Caco-2 (cell line): Measurements from ENCODE around the gene ELL2. TPM values are rescaled to one million over a fixed set of nuclear protein-coding genes. Genes with fewer than 3 reads are reported as not detected.

Source experiments
- BruUV-seq: library from RNA; stranded (reverse); fragments of 400-500 nt; replicated peaks from 2 replicates; lab custom pipeline; 2021; lab: Mats Ljungman, UMichigan
- CTCF ChIA-PET: fragments of 300-600 bp; sonication (Branson Sonifier 250); formaldehyde crosslinking; loops from one replicate; lab custom pipeline; 2022; ENCODE audit warnings: antibody characterized with exemption; lab: Charles Lee
- POLR2A ChIA-PET: fragments of 300-600 bp; sonication (Branson Sonifier 250); formaldehyde crosslinking; loops from one replicate; lab custom pipeline; 2022; ENCODE audit warnings: antibody characterized with exemption; lab: Charles Lee
- DNase-seq, 2 experiments: peaks; one replicate each; pipeline versions ENCODE4 v3.0.0 to v3.0.0-alpha.2; 2020 to 2022
- H3K27me3 ChIP-seq: replicated peaks from 2 replicates; pipeline ENCODE4 v1.6.0; 2011; ENCODE audit warnings: low read length; ENCODE audit not compliant: control insufficient read depth, insufficient read depth
- H3K36me3 ChIP-seq: 2 replicates; pipeline ENCODE4 v1.5.1; 2011; ENCODE audit warnings: low read length; ENCODE audit not compliant: control insufficient read depth, insufficient read depth
- H3K4me1 ChIP-seq: fragments of 250-450 bp; sonication (Bioruptor Pico); 2 replicates; pipeline ENCODE4 v1.5.1; 2020; ENCODE audit warnings: mild to moderate bottlenecking
- H3K4me3 ChIP-seq: 2 replicates; pipeline ENCODE4 v1.5.1; 2011; ENCODE audit warnings: low read depth, mild to moderate bottlenecking, control low read depth, low read length
- H3K9me3 ChIP-seq: fragments of 250-450 bp; sonication (Bioruptor Pico); 2 replicates; pipeline ENCODE4 v1.5.1; 2020; ENCODE audit warnings: mild to moderate bottlenecking, moderate library complexity
- H3K27ac Mint-ChIP-seq: one replicate; pipeline ENCODE4 v1.8.0; 2022; ENCODE audit warnings: mixed read lengths; ENCODE audit not compliant: unreplicated experiment
- H3K27me3 Mint-ChIP-seq: one replicate; pipeline ENCODE4 v1.8.0; 2022; ENCODE audit warnings: mixed read lengths; ENCODE audit not compliant: insufficient read depth, unreplicated experiment
- H3K36me3 Mint-ChIP-seq: one replicate; pipeline ENCODE4 v1.8.0; 2022; ENCODE audit warnings: mild to moderate bottlenecking, mixed read lengths; ENCODE audit not compliant: insufficient read depth, unreplicated experiment
- H3K4me1 Mint-ChIP-seq: one replicate; pipeline ENCODE4 v1.8.0; 2022; ENCODE audit warnings: low read depth, mixed read lengths; ENCODE audit not compliant: unreplicated experiment
- H3K4me3 Mint-ChIP-seq: one replicate; pipeline ENCODE4 v1.8.0; 2022; ENCODE audit warnings: mild to moderate bottlenecking, moderate library complexity, mixed read lengths; ENCODE audit not compliant: unreplicated experiment
- H3K9me3 Mint-ChIP-seq: one replicate; pipeline ENCODE4 v1.8.0; 2022; ENCODE audit warnings: mixed read lengths; ENCODE audit not compliant: unreplicated experiment
- intact Hi-C: fragments of 100-400 bp; cut with micrococcal nuclease; formaldehyde crosslinking; loops from one replicate; pipeline ENCODE4 v1.10.0; 2022; ENCODE audit not compliant: unreplicated experiment
- total RNA-seq: library from RNA; stranded (reverse); gene quantifications from 2 replicates; pipeline ENCODE4 v1.2.3, GENCODE V29; 2022
- TF ChIP-seq, protein P1 (sequence below), 2 experiments: fragments of 200-600 bp in 1 of 2; IDR thresholded peaks; 1 replicate in 1 of 2; 2 replicates in 1 of 2; pipeline versions ENCODE4 v1.5.1 to v1.8.0; 2011 to 2022; ENCODE audit warnings: antibody characterized with exemption in 1 of 2, control low read depth in 1 of 2, inconsistent platforms in 1 of 2, low read depth in 1 of 2, low read length in 1 of 2, mild to moderate bottlenecking in 1 of 2, moderate library complexity in 1 of 2; ENCODE audit not compliant: insufficient read depth in 1 of 2, severe bottlenecking in 1 of 2, unreplicated experiment in 1 of 2

Gene ELL2
- total RNA-seq, 1 experiment from 2014 or later = 81.0 TPM

DNA sequence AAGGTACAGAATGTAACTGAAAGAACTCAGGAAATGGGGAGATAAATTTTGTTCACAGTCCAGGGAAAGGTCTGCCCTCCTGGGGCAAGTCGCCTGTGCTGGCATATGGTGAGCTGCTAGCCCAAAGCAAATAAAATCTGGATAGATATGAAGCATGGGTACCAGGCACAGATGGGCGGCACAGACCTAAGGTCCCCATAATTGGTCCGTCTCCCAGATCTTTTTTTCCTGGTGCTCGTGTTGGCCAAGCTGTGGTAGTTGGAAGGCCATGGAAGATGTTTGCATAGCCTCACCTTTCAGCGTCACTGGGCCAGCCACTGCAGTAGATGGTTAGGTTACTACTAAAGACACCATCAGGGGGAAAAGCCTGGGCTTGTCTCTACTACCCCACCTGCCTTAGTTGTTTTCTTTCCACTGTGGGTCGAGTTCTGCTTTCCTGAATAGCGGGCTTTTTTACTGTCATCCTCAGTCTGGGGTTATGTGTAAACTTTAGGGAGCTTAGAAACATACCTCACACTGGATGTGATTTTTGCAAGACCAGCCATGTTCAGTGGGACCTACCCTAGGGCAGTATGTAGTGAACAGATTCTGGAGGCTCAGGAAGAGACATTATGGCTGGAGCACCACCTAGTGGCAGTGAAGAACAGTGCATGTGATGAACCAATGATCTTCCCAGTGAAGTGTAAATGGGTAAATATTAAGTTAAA, 114.9 kb downstream of the ELL2 start:
- Histone ChIP-seq H3K9me3 (no peaks in the 10 kb centered on the region), H3K4me1 (no peaks in the 10 kb centered on the region), H3K4me3 (no peak overlapping the region), H3K36me3 (no peaks in the 10 kb centered on the region), H3K27me3 (no peaks in the 10 kb centered on the region)
- ChIA-PET POLR2A (no interaction called here), CTCF (interaction anchor here (0.6 to 3.5 kb wide), 5 partner anchors 9 to 202 kb away, joined by 3 to 35 read pairs (median 3); partner anchors contain the start of gene RFESD)
- intact Hi-C loops = loop anchor here (1.0 to 10.0 kb wide), 6 partner anchors 11 to 292 kb away; partner anchors contain the start of genes ARSK, GLRX and SKIC3
- DNase-seq = peak; percentile 66 to 78
- H3K4me1 Mint-ChIP-seq = no peaks in the 10 kb centered on the region
- no TSS peak for BruUV-seq
- TF ChIP-seq, protein P1, sequence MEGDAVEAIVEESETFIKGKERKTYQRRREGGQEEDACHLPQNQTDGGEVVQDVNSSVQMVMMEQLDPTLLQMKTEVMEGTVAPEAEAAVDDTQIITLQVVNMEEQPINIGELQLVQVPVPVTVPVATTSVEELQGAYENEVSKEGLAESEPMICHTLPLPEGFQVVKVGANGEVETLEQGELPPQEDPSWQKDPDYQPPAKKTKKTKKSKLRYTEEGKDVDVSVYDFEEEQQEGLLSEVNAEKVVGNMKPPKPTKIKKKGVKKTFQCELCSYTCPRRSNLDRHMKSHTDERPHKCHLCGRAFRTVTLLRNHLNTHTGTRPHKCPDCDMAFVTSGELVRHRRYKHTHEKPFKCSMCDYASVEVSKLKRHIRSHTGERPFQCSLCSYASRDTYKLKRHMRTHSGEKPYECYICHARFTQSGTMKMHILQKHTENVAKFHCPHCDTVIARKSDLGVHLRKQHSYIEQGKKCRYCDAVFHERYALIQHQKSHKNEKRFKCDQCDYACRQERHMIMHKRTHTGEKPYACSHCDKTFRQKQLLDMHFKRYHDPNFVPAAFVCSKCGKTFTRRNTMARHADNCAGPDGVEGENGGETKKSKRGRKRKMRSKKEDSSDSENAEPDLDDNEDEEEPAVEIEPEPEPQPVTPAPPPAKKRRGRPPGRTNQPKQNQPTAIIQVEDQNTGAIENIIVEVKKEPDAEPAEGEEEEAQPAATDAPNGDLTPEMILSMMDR (IDR thresholded peaks at IDR 0.05; ENCODE audit: insufficient read depth in 1 of 2, low read depth in 1 of 2, low read length in 1 of 2, severe bottlenecking in 1 of 2, unreplicated experiment in 1 of 2) = peak; percentile 91 to 92
- H3K9me3 Mint-ChIP-seq = no peaks in the 10 kb centered on the region
- no peak overlapping the region for H3K27ac Mint-ChIP-seq
- H3K27me3 Mint-ChIP-seq = no peaks in the 10 kb centered on the region
- no peak overlapping the region for H3K4me3 Mint-ChIP-seq
- no peaks in the 10 kb centered on the region for H3K36me3 Mint-ChIP-seq

DNA sequence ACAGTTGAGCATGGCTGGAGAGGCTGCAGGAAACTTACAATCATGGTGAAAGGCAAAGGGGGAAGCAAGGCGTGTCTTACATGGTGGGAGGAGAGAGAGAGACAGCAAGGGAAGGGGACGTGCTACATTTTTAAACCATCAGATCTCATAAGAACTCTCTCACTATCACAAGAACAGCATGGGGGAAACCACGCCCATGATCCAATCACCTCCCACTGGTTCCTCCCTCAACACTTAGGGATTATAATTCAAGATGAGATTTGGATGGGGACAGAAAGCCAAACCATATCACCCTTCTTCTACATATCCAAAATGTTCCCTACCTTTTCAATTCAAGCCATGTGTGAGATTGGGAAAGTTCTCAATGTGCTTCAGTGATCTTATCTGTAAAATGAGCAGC, 116.3 kb downstream of the ELL2 start:
- intact Hi-C loops = loop anchor here (10.0 kb wide), 1 partner anchor 291 kb away; the partner anchor contains the start of genes ARSK and SKIC3
- H3K36me3 Mint-ChIP-seq = no peaks in the 10 kb centered on the region
- TF ChIP-seq, protein P1 (IDR thresholded peaks at IDR 0.05; ENCODE audit: insufficient read depth in 1 of 2, low read depth in 1 of 2, low read length in 1 of 2, severe bottlenecking in 1 of 2, unreplicated experiment in 1 of 2) = no peak
- no peak overlapping the region for H3K27ac Mint-ChIP-seq
- ChIA-PET POLR2A (no interaction called here), CTCF (no interaction called here)
- Histone ChIP-seq H3K4me1 (no peaks in the 10 kb centered on the region), H3K9me3 (no peaks in the 10 kb centered on the region), H3K4me3 (no peak overlapping the region), H3K27me3 (no peaks in the 10 kb centered on the region), H3K36me3 (no peaks in the 10 kb centered on the region)
- BruUV-seq = no TSS peak
- H3K27me3 Mint-ChIP-seq = no peaks in the 10 kb centered on the region
- no peak for DNase-seq
- H3K9me3 Mint-ChIP-seq = no peaks in the 10 kb centered on the region
- H3K4me3 Mint-ChIP-seq = no peak overlapping the region
- H3K4me1 Mint-ChIP-seq = no peaks in the 10 kb centered on the region

DNA sequence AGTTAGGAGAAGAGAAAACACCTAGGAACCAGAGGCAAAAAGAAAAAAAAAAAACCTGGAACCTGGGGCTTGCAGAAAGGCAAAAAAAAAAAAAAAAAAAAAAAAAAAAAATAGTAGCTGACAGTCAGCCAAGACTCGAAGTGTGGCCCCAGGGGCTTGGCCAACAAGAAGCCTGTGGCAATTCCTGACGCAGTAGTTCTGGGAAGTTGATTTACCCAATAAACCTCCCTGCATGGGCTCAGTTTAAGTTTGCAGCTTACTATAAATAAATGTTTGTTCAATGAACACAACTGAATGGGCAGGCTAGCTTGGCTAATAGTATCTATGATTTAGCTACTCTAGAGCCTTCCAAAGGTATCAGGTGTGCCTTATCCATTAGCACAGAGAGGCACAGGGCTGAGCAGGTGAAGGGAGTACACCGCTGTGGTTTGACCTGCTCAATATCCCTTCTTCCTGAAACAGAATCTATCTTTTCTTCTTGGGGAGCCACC, 117.9 kb downstream of the ELL2 start:
- CTCF ChIA-PET = interaction anchor here (2.0 kb wide), 1 partner anchor 63 kb away, joined by 12 read pairs; no protein-coding TSS in a partner anchor

More for the DNA sequence above, 117.9 kb downstream of the ELL2 start:
- no peak for DNase-seq
- no peaks in the 10 kb centered on the region for H3K27me3 Mint-ChIP-seq
- TF ChIP-seq, protein P1 (IDR thresholded peaks at IDR 0.05; ENCODE audit: insufficient read depth in 1 of 2, low read depth in 1 of 2, low read length in 1 of 2, severe bottlenecking in 1 of 2, unreplicated experiment in 1 of 2) = no peak
- POLR2A ChIA-PET = no interaction called here
- intact Hi-C loops = loop anchor here (1.0 to 10.0 kb wide), 2 partner anchors 62 to 289 kb away; partner anchors contain the start of genes ARSK and SKIC3
- no peak overlapping the region for H3K27ac Mint-ChIP-seq
- Histone ChIP-seq H3K27me3 (no peaks in the 10 kb centered on the region), H3K4me3 (no peak overlapping the region), H3K9me3 (no peaks in the 10 kb centered on the region), H3K4me1 (no peaks in the 10 kb centered on the region), H3K36me3 (no peaks in the 10 kb centered on the region)
- H3K9me3 Mint-ChIP-seq = no peaks in the 10 kb centered on the region
- no TSS peak for BruUV-seq
- no peak overlapping the region for H3K4me3 Mint-ChIP-seq
- H3K36me3 Mint-ChIP-seq = no peaks in the 10 kb centered on the region
- no peaks in the 10 kb centered on the region for H3K4me1 Mint-ChIP-seq
